Measurements from ENCODE around the gene LHX5. TPM values are rescaled to one million over a fixed set of nuclear protein-coding genes. Genes with fewer than 3 reads are reported as not detected.

Gene LHX5
- total RNA-seq, 1 experiment from 2014 or later: 0.65 TPM

GRCh38 chr12:113439301-113439597 is 32.4 kb downstream of the LHX5 start:
- H3K27ac ChIP-seq: no peak overlapping the region
- intact Hi-C loops (cut with micrococcal nuclease; ENCODE audit: unreplicated experiment): loop anchor here (1.0 kb wide), 1 partner anchor 473 kb away; no protein-coding TSS in a partner anchor
- no peaks in the 10 kb centered on the region for H3K36me3 ChIP-seq (ENCODE audit: low read depth)
- H3K4me2 ChIP-seq: no peak overlapping the region
- no TSS peak for BruUV-seq (replicated peaks)
- TF ChIP-seq CTCF (conservative IDR thresholded peaks at IDR 0.05) (no peak), EZH2 (IDR thresholded peaks at IDR 0.05; ENCODE audit: low read depth) (no peak)
- no peaks in the 10 kb centered on the region for H3K4me1 ChIP-seq (replicated peaks; ENCODE audit: insufficient read depth)
- ChIA-PET POLR2A (ENCODE audit: unreplicated experiment) (no interaction called here), CTCF (no interaction called here)
- no peaks in the 10 kb centered on the region for H3K79me2 ChIP-seq (ENCODE audit: low read depth)
- H3K4me3 ChIP-seq: no peak overlapping the region
- no peaks in the 10 kb centered on the region for H3K9me2 ChIP-seq (ENCODE audit: insufficient read depth)
- DNase-seq: no peak
- no peaks in the 10 kb centered on the region for H3K9me3 ChIP-seq (ENCODE audit: insufficient read depth, low read depth)
- no peaks in the 10 kb centered on the region for H4K20me1 ChIP-seq (ENCODE audit: insufficient read depth)
- H3F3A ChIP-seq (ENCODE audit: insufficient read depth, low read depth): no peaks in the 10 kb centered on the region
- H2AFZ ChIP-seq: no peak overlapping the region
- H3K27me3 ChIP-seq (ENCODE audit: insufficient read depth, low read depth): no peaks in the 10 kb centered on the region

- no peaks in the 10 kb centered on the region for H3K9me3 ChIP-seq (ENCODE audit: insufficient read depth, low read depth)
- H3K4me1 ChIP-seq (replicated peaks; ENCODE audit: insufficient read depth): no peaks in the 10 kb centered on the region
- no peaks in the 10 kb centered on the region for H4K20me1 ChIP-seq (ENCODE audit: insufficient read depth)
- H2AFZ ChIP-seq: no peak overlapping the region
- H3F3A ChIP-seq (ENCODE audit: insufficient read depth, low read depth): no peaks in the 10 kb centered on the region
- no peaks in the 10 kb centered on the region for H3K79me2 ChIP-seq (ENCODE audit: low read depth)
- H3K36me3 ChIP-seq (ENCODE audit: low read depth): no peaks in the 10 kb centered on the region
- no peak for DNase-seq
- no peaks in the 10 kb centered on the region for H3K9me2 ChIP-seq (ENCODE audit: insufficient read depth)
- no peak overlapping the region for H3K27ac ChIP-seq
- TF ChIP-seq EZH2 (IDR thresholded peaks at IDR 0.05; ENCODE audit: low read depth): no peak
- no peak for TF ChIP-seq CTCF (conservative IDR thresholded peaks at IDR 0.05)
- intact Hi-C loops (cut with micrococcal nuclease; ENCODE audit: unreplicated experiment): loop anchor here (1.0 kb wide), 1 partner anchor 474 kb away; no protein-coding TSS in a partner anchor
- no peak overlapping the region for H3K4me2 ChIP-seq
- BruUV-seq (replicated peaks): no TSS peak
- ChIA-PET POLR2A (ENCODE audit: unreplicated experiment) (no interaction called here), CTCF (no interaction called here)
- H3K4me3 ChIP-seq: no peak overlapping the region
- no peaks in the 10 kb centered on the region for H3K27me3 ChIP-seq (ENCODE audit: insufficient read depth, low read depth)
Observed at GRCh38 chr12:113438523-113439300, 33.0 kb downstream of the LHX5 start.

GRCh38 chr12:113437729-113438100 is 34.0 kb downstream of the LHX5 start:
- H3K36me3 ChIP-seq (ENCODE audit: low read depth): no peaks in the 10 kb centered on the region
- no peak for TF ChIP-seq EZH2 (IDR thresholded peaks at IDR 0.05; ENCODE audit: low read depth)
- TF ChIP-seq CTCF (conservative IDR thresholded peaks at IDR 0.05): no peak
- H4K20me1 ChIP-seq (ENCODE audit: insufficient read depth): no peaks in the 10 kb centered on the region
- BruUV-seq (replicated peaks): no TSS peak
- no peak for DNase-seq
- intact Hi-C loops (cut with micrococcal nuclease; ENCODE audit: unreplicated experiment): no loop called here
- H3K79me2 ChIP-seq (ENCODE audit: low read depth): no peaks in the 10 kb centered on the region
- H3K27me3 ChIP-seq (ENCODE audit: insufficient read depth, low read depth): no peaks in the 10 kb centered on the region
- no peaks in the 10 kb centered on the region for H3K9me2 ChIP-seq (ENCODE audit: insufficient read depth)
- no peak overlapping the region for H3K4me3 ChIP-seq
- no peaks in the 10 kb centered on the region for H3K9me3 ChIP-seq (ENCODE audit: insufficient read depth, low read depth)
- H3K4me2 ChIP-seq: no peak overlapping the region
- no peak overlapping the region for H3K27ac ChIP-seq
- H3F3A ChIP-seq (ENCODE audit: insufficient read depth, low read depth): no peaks in the 10 kb centered on the region
- H2AFZ ChIP-seq: no peak overlapping the region
- no peaks in the 10 kb centered on the region for H3K4me1 ChIP-seq (replicated peaks; ENCODE audit: insufficient read depth)
- ChIA-PET POLR2A (ENCODE audit: unreplicated experiment) (no interaction called here), CTCF (no interaction called here)

Data from PC-9 (cell line).